Stimulated activated naive CD4-positive, alpha-beta T cell (primary cell): ENCODE measurements around the gene NFKBIE.

Source experiments
- DNase-seq, 6 experiments: peaks; one replicate each; lab custom pipeline; 2025; lab: John Stamatoyannopoulos, UW

Gene NFKBIE

GRCh38 chr6:44258325-44258863, 7.0 kb downstream of the NFKBIE start:
- DNase-seq: no peak

- no peak for DNase-seq
Measured at GRCh38 chr6:44257753-44258324, 7.5 kb downstream of the NFKBIE start.

- peak; percentile 32 to 75 (median 58) for DNase-seq
Measured at GRCh38 chr6:44257025-44257752, 8.2 kb downstream of the NFKBIE start, which contains the start of gene SLC35B2. TSS of gene SLC35B2 (minus strand) at chr6:44257528. CDS start at chr6:44257410, 118 bp downstream.

GRCh38 chr6:44256775-44257024, 8.7 kb downstream of the NFKBIE start:
- no peak for DNase-seq

- DNase-seq: peak in 3 of 6 experiments; percentile 16 to 31 (median 21)
Measured at GRCh38 chr6:44255871-44256774, 9.2 kb downstream of the NFKBIE start.

- peak in 2 of 6 experiments; percentile 11 to 23 for DNase-seq
Measured at GRCh38 chr6:44255105-44255808, 10.1 kb downstream of the NFKBIE start.

GRCh38 chr6:44254191-44255104, 10.9 kb downstream of the NFKBIE start:
- DNase-seq: peak in 1 of 6 experiments; percentile 16

GRCh38 chr6:44253307-44254101, 11.8 kb downstream of the NFKBIE start:
- DNase-seq: peak; percentile 16 to 57 (median 43)

- no peak for DNase-seq
Measured at GRCh38 chr6:44251576-44252524, 13.5 kb downstream of the NFKBIE start.

- DNase-seq: no peak
Measured at GRCh38 chr6:44250718-44251123, 14.6 kb downstream of the NFKBIE start.

- no peak for DNase-seq
Measured at GRCh38 chr6:44250067-44250717, 15.2 kb downstream of the NFKBIE start.

GRCh38 chr6:44249082-44249748, 16.1 kb downstream of the NFKBIE start:
- no peak for DNase-seq

- DNase-seq: no peak
Measured at GRCh38 chr6:44248579-44248978, 16.8 kb downstream of the NFKBIE start.

- peak; percentile 69 to 91 (median 80) for DNase-seq
Measured at GRCh38 chr6:44247338-44248302, 17.7 kb downstream of the NFKBIE start.

- DNase-seq: peak; percentile 92 to 97 (median 96)
Measured at GRCh38 chr6:44246663-44247337, 18.6 kb downstream of the NFKBIE start, which contains the start of gene HSP90AB1. TSS of gene HSP90AB1 (plus strand) at chr6:44247101. CDS start at chr6:44248630, 1,529 bp downstream.
